Smooth muscle cell (in vitro differentiated cells): ENCODE results near the gene TMEM44. TPM values are rescaled to one million over a fixed set of nuclear protein-coding genes. Genes with fewer than 3 reads are reported as not detected.

Source experiments
- DNase-seq: peaks from one replicate; lab custom pipeline; 2025; ENCODE audit not compliant: unreplicated experiment; lab: John Stamatoyannopoulos, UW
- H2AFZ ChIP-seq: fragments of 200-600 bp; sonication (generic); 2 replicates; pipeline ENCODE4 v1.6.0; 2016; ENCODE audit warnings: antibody characterized with exemption, low read depth, mild to moderate bottlenecking
- H3F3A ChIP-seq: fragments of 200-600 bp; sonication (generic); 2 replicates; pipeline ENCODE4 v1.6.0; 2017; ENCODE audit warnings: antibody characterized with exemption, low read depth
- H3K27ac ChIP-seq: fragments of 200-600 bp; sonication (generic); 2 replicates; pipeline ENCODE4 v1.5.1; 2016; ENCODE audit warnings: low read depth, mild to moderate bottlenecking
- H3K27me3 ChIP-seq: fragments of 200-600 bp; sonication (generic); 2 replicates; pipeline ENCODE4 v1.6.1; 2016; ENCODE audit warnings: low read depth, mild to moderate bottlenecking
- H3K36me3 ChIP-seq: fragments of 200-600 bp; sonication (generic); 2 replicates; pipeline ENCODE4 v1.5.1; 2016; ENCODE audit warnings: low read depth
- H3K4me1 ChIP-seq: fragments of 200-600 bp; sonication (generic); 2 replicates; pipeline ENCODE4 v1.5.1; 2016; ENCODE audit warnings: low read depth
- H3K4me2 ChIP-seq: fragments of 200-600 bp; sonication (generic); 2 replicates; pipeline ENCODE4 v1.6.0; 2016; ENCODE audit warnings: mild to moderate bottlenecking
- H3K4me3 ChIP-seq: fragments of 200-600 bp; sonication (generic); 2 replicates; pipeline ENCODE4 v1.5.1; 2016; ENCODE audit warnings: mild to moderate bottlenecking
- H3K79me2 ChIP-seq: fragments of 200-600 bp; sonication (generic); 2 replicates; pipeline ENCODE4 v1.6.0; 2016; ENCODE audit warnings: low read depth, mild to moderate bottlenecking
- H3K9ac ChIP-seq: fragments of 200-600 bp; sonication (generic); 2 replicates; pipeline ENCODE4 v1.6.0; 2016; ENCODE audit warnings: low read depth
- H3K9me3 ChIP-seq: fragments of 200-600 bp; sonication (generic); replicated peaks from 2 replicates; pipeline ENCODE4 v1.5.1; 2016; ENCODE audit warnings: low read depth
- H4K20me1 ChIP-seq: fragments of 200-600 bp; sonication (generic); 2 replicates; pipeline ENCODE4 v1.6.0; 2016; ENCODE audit warnings: low read depth
- CTCF ChIP-seq: fragments of 200-600 bp; sonication (generic); IDR thresholded peaks from 2 replicates; pipeline ENCODE4 v1.5.1; 2017; ENCODE audit warnings: borderline replicate concordance, mild to moderate bottlenecking, antibody characterized with exemption; ENCODE audit not compliant: insufficient read depth, poor library complexity, severe bottlenecking
- WGBS: methylation state at CpG from one replicate; pipeline ENCODE4 v1.1.7; 2016; ENCODE audit warnings: low lambda C conversion rate; 5-methylcytosine and 5-hydroxymethylcytosine counted together
- polyA plus RNA-seq: library from polyadenylated mRNA; unstranded; fragments of >200 nt; fragmentation: Nextera tagmentation; extraction: Ambion mirVana; gene quantifications from 2 replicates; pipeline ENCODE4 v1.2.1, GENCODE V29; 2016
- total RNA-seq: library from RNA; depleted of rRNA; stranded (reverse); fragments of >200 nt; gene quantifications from 2 replicates; pipeline ENCODE4 v1.2.3, GENCODE V29; 2014

Gene TMEM44
- total and polyA plus RNA-seq, 2 experiments from 2014 or later, result 12.7 to 18.4 TPM

- no peaks in the 10 kb centered on the region for H3K9me3 ChIP-seq
- H3K79me2 ChIP-seq, result no peaks in the 10 kb centered on the region
- H2AFZ ChIP-seq, result no peak overlapping the region
- no peaks in the 10 kb centered on the region for H3K27me3 ChIP-seq
- H4K20me1 ChIP-seq, result no peaks in the 10 kb centered on the region
- H3K4me1 ChIP-seq, result no peaks in the 10 kb centered on the region
- TF ChIP-seq CTCF, result no peak
- DNase-seq, result no peak
- H3K4me2 ChIP-seq, result no peak overlapping the region
- WGBS, result 98% methylated on average over 13 of the region's 13 CpGs
- H3K4me3 ChIP-seq, result no peak overlapping the region
- H3K36me3 ChIP-seq, result no peaks in the 10 kb centered on the region
- H3F3A ChIP-seq, result no peaks in the 10 kb centered on the region
- H3K9ac ChIP-seq, result no peak overlapping the region
- H3K27ac ChIP-seq, result no peak overlapping the region
Observed at GRCh38 chr3:194609601-194610000, 23.6 kb downstream of the TMEM44 start.

DNA sequence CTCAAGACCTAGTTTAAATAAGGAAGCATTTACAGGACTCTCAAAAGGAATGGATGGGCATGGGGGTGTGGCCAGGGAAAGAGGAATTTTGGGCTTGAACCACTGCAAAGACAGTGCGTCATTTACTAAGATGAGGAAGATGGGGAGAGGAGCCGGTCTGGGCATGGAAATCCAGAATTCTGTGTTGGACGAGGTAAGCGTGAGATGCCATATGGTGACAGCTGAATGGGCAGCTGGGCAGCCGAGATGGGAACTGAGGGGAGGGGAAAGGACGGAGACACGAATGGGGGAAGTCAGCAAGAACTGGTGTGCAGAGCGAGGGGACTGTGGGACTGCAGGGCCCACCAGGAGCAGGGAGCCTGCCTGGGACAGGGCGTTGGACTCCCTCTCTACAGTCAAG lies 24.2 kb downstream of the TMEM44 start:
- Histone ChIP-seq H3F3A (no peaks in the 10 kb centered on the region), H3K27me3 (no peaks in the 10 kb centered on the region), H2AFZ (no peak overlapping the region), H3K9ac (no peak overlapping the region), H4K20me1 (no peaks in the 10 kb centered on the region), H3K9me3 (no peaks in the 10 kb centered on the region), H3K4me3 (no peak overlapping the region), H3K4me1 (no peaks in the 10 kb centered on the region), H3K4me2 (no peak overlapping the region), H3K79me2 (no peaks in the 10 kb centered on the region), H3K27ac (no peak overlapping the region), H3K36me3 (no peaks in the 10 kb centered on the region)
- no peak for DNase-seq
- WGBS, result 94% methylated on average over 9 of the region's 9 CpGs
- no peak for TF ChIP-seq CTCF

- Histone ChIP-seq H3K79me2 (no peaks in the 10 kb centered on the region), H4K20me1 (no peaks in the 10 kb centered on the region), H3F3A (no peaks in the 10 kb centered on the region), H3K9me3 (no peaks in the 10 kb centered on the region), H3K27me3 (no peaks in the 10 kb centered on the region), H3K36me3 (no peaks in the 10 kb centered on the region), H3K4me1 (no peaks in the 10 kb centered on the region), H3K9ac (no peak overlapping the region), H2AFZ (no peak overlapping the region), H3K4me2 (no peak overlapping the region), H3K4me3 (no peak overlapping the region), H3K27ac (no peak overlapping the region)
- 92% methylated on average over 10 of the region's 10 CpGs for WGBS
- TF ChIP-seq CTCF, result no peak
- DNase-seq, result no peak
Observed at GRCh38 chr3:194607592-194608389, 25.4 kb downstream of the TMEM44 start.

DNA sequence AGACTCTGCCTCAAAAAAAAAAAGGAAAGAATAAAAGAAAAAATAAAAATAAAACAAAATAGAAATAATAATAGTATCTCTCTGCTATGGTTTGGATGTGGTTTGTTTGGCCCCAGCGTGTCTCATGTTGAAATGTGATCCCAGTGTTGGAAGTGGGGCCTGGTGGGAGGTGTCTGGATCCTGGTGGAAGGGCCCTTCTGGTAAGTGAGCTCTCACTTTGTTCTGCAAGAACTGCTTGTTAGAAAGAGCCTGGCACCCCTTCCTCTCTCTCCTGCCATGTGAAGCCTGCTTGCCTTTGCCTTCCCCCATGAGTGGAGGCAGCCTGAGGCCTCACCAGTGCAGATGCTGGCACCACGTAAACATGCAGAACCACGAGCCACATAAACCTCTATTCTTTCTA lies 26.3 kb downstream of the TMEM44 start:
- Histone ChIP-seq H3K4me1 (no peaks in the 10 kb centered on the region), H3K4me3 (no peak overlapping the region), H3K27ac (no peak overlapping the region), H3K27me3 (no peaks in the 10 kb centered on the region), H3K9ac (no peak overlapping the region), H3K9me3 (no peaks in the 10 kb centered on the region), H2AFZ (no peak overlapping the region), H3F3A (no peaks in the 10 kb centered on the region), H3K79me2 (no peaks in the 10 kb centered on the region), H3K36me3 (no peaks in the 10 kb centered on the region), H4K20me1 (no peaks in the 10 kb centered on the region), H3K4me2 (no peak overlapping the region)
- no peak for TF ChIP-seq CTCF
- no peak for DNase-seq
- 92% methylated on average over 3 of the region's 3 CpGs for WGBS
